Measurements from ENCODE around the gene GRID1. TPM values are rescaled to one million over a fixed set of nuclear protein-coding genes. Genes with fewer than 3 reads are reported as not detected.

Gene GRID1
- total RNA-seq, 1 donor from 2014 or later = not detected

- ChIA-PET POLR2A (no interaction called here), CTCF (no interaction called here)
- intact Hi-C loops (cut with micrococcal nuclease) = no loop called here
- peaks cover 12% of the 10 kb centered on the region for H3K4me1 Mint-ChIP-seq
- peaks cover 1% of the 10 kb centered on the region for H3K27me3 Mint-ChIP-seq
- H3K27ac Mint-ChIP-seq = no peak overlapping the region
- no peak for ATAC-seq (ENCODE audit: low read depth)
- no peak for DNase-seq
- no peaks in the 10 kb centered on the region for H3K36me3 Mint-ChIP-seq (ENCODE audit: low read depth)
- TF ChIP-seq CTCF (IDR thresholded peaks at IDR 0.05) = no peak
- H3K9me3 Mint-ChIP-seq = no peaks in the 10 kb centered on the region
- no peak overlapping the region for H3K4me3 Mint-ChIP-seq
Observed at GRCh38 chr10:85609509-85609908, 757.1 kb downstream of the GRID1 start.

GRCh38 chr10:85608706-85609105, 757.9 kb downstream of the GRID1 start:
- intact Hi-C loops (cut with micrococcal nuclease) = no loop called here
- ATAC-seq (ENCODE audit: low read depth) = no peak
- no peaks in the 10 kb centered on the region for H3K9me3 Mint-ChIP-seq

GRCh38 chr10:85607043-85607695, 759.4 kb downstream of the GRID1 start:
- no peak for ATAC-seq (ENCODE audit: low read depth)
- Mint-ChIP-seq H3K36me3 (ENCODE audit: low read depth) (no peaks in the 10 kb centered on the region), H3K27me3 (peaks cover 1% of the 10 kb centered on the region), H3K4me1 (peaks cover 2% of the 10 kb centered on the region), H3K27ac (no peak overlapping the region), H3K9me3 (no peaks in the 10 kb centered on the region), H3K4me3 (no peak overlapping the region)
- ChIA-PET POLR2A (no interaction called here), CTCF (no interaction called here)
- intact Hi-C loops (cut with micrococcal nuclease) = no loop called here
- no peak for DNase-seq
- TF ChIP-seq CTCF (IDR thresholded peaks at IDR 0.05) = no peak

More at GRCh38 chr10:85608706-85609105, 757.9 kb downstream of the GRID1 start:
- no peak for TF ChIP-seq CTCF (IDR thresholded peaks at IDR 0.05)
- CTCF ChIA-PET = no interaction called here
- H3K4me3 Mint-ChIP-seq = no peak overlapping the region
- H3K36me3 Mint-ChIP-seq (ENCODE audit: low read depth) = no peaks in the 10 kb centered on the region
- peaks cover 12% of the 10 kb centered on the region for H3K4me1 Mint-ChIP-seq
- H3K27ac Mint-ChIP-seq = no peak overlapping the region
- H3K27me3 Mint-ChIP-seq = peaks cover 1% of the 10 kb centered on the region
- DNase-seq = no peak
- POLR2A ChIA-PET = no interaction called here

- Mint-ChIP-seq H3K36me3 (ENCODE audit: low read depth) (no peaks in the 10 kb centered on the region), H3K27me3 (peaks cover 1% of the 10 kb centered on the region), H3K9me3 (no peaks in the 10 kb centered on the region), H3K27ac (no peak overlapping the region), H3K4me1 (no peaks in the 10 kb centered on the region), H3K4me3 (no peak overlapping the region)
- ChIA-PET POLR2A (no interaction called here), CTCF (no interaction called here)
- TF ChIP-seq CTCF (IDR thresholded peaks at IDR 0.05) = no peak
- ATAC-seq (ENCODE audit: low read depth) (no peak), DNase-seq (no peak)
- intact Hi-C loops (cut with micrococcal nuclease) = no loop called here
Observed at GRCh38 chr10:85606401-85606800, 760.2 kb downstream of the GRID1 start.

- ChIA-PET CTCF (no interaction called here), POLR2A (no interaction called here)
- Mint-ChIP-seq H3K9me3 (no peaks in the 10 kb centered on the region), H3K4me1 (no peaks in the 10 kb centered on the region), H3K36me3 (ENCODE audit: low read depth) (no peaks in the 10 kb centered on the region), H3K27ac (no peak overlapping the region), H3K4me3 (no peak overlapping the region), H3K27me3 (peaks cover 1% of the 10 kb centered on the region)
- TF ChIP-seq CTCF (IDR thresholded peaks at IDR 0.05) = no peak
- no peak for ATAC-seq (ENCODE audit: low read depth)
- intact Hi-C loops (cut with micrococcal nuclease) = no loop called here
- no peak for DNase-seq
Observed at GRCh38 chr10:85604884-85605283, 761.7 kb downstream of the GRID1 start.

Data from activated B cell treated with CpG ODN at 0.5 μM for 24 hours (primary cell).